Stomach (tissue), 9 donors: ENCODE results near the gene NKAIN2. TPM values are rescaled to one million over a fixed set of nuclear protein-coding genes. Genes with fewer than 3 reads are reported as not detected.

Experiments
- DNase-seq, 2 donors: peaks; one replicate each; pipeline versions ENCODE4 v3.0.0 to v3.0.0-alpha.2; 2013 to 2019
- H3K27ac ChIP-seq, 5 donors: fragments of 200-600 bp in 4 of 5; sonication (generic) in 4 of 5; one replicate each; pipeline ENCODE4 v1.5.1; 2013 to 2019; ENCODE audit warnings: mild to moderate bottlenecking in 1 of 5, moderate library complexity in 1 of 5
- H3K27me3 ChIP-seq, 3 donors: fragments of 200-600 bp; sonication (generic); one replicate each; pipeline ENCODE4 v1.5.1; 2017 to 2019; ENCODE audit warnings: mixed run types in 1 of 3
- H3K36me3 ChIP-seq, 4 donors: fragments of 200-600 bp; sonication (generic); 1 replicate in 3 of 4; 2 replicates in 1 of 4; pipeline ENCODE4 v1.5.1; 2016 to 2019
- H3K4me1 ChIP-seq, 4 donors: fragments of 200-600 bp; sonication (generic); one replicate each; pipeline ENCODE4 v1.5.1; 2016 to 2019
- H3K4me3 ChIP-seq, 4 donors: fragments of 200-600 bp; sonication (generic) in 3 of 4; one replicate each; pipeline ENCODE4 v1.5.1; 2016 to 2019; ENCODE audit warnings: mild to moderate bottlenecking in 1 of 4
- H3K9me3 ChIP-seq, 4 donors: fragments of 200-600 bp; sonication (generic); one replicate each; pipeline ENCODE4 v1.5.1; 2016 to 2019
- CTCF ChIP-seq, 7 experiments: fragments of 450-650 bp in 4 of 7; fragments of 200-600 bp in 3 of 7; sonication (generic) in 3 of 7; IDR thresholded peaks; one replicate each; pipeline ENCODE4 v1.5.1; 2016 to 2019; ENCODE audit warnings: antibody characterized with exemption in 7 of 7, control low read depth in 2 of 7, mild to moderate bottlenecking in 1 of 7
- EP300 ChIP-seq: sonication (generic); formaldehyde crosslinking; IDR thresholded peaks from one replicate; pipeline ENCODE4 v1.6.1; 2017; ENCODE audit warnings: antibody characterized with exemption
- POLR2A ChIP-seq, 4 donors: fragments of 450-650 bp; IDR thresholded peaks; one replicate each; pipeline ENCODE4 v1.6.1; 2016; ENCODE audit warnings: antibody characterized with exemption in 4 of 4, control low read depth in 2 of 4, mild to moderate bottlenecking in 1 of 4, moderate library complexity in 1 of 4
- POLR2AphosphoS5 ChIP-seq, 3 donors: sonication (generic); formaldehyde crosslinking; IDR thresholded peaks; one replicate each; pipeline ENCODE4 v1.6.1; 2016; ENCODE audit warnings: antibody characterized with exemption in 3 of 3
- WGBS, 5 donors: extraction: QIAGEN DNeasy Blood & Tissue Kit in 3 of 5; methylation state at CpG; one replicate each; pipeline versions ENCODE4 v1.1.5 to v1.1.7; 2013 to 2018; 5-methylcytosine and 5-hydroxymethylcytosine counted together
- intact Hi-C: fragments of 100-400 bp; cut with DNase I; formaldehyde crosslinking; loops from one replicate; pipeline ENCODE4 v1.15.1; 2023; ENCODE audit warnings: low total_unique reads
- polyA plus RNA-seq, 3 donors: library from polyadenylated mRNA; stranded (reverse); fragments of 200-250 nt; gene quantifications; one replicate each; pipeline ENCODE4 v1.2.3, GENCODE V29; 2013
- total RNA-seq, 5 donors: library from RNA; depleted of rRNA; stranded (reverse); fragments of >200 nt; gene quantifications; one replicate each; pipeline versions ENCODE4 v1.1.0 to v1.2.3, GENCODE V29; 2014 to 2016
- donor health status: healthy with polysubstance abuse.
- donor health status: Bipolar disorder and iron deficiency.
- donor health status: healthy.

The NKAIN2 gene
- total and polyA plus RNA-seq, 8 donors = 0.13 to 9.6 (median 1.5) TPM; not detected in 5

- H3K4me1 ChIP-seq = no peaks in the 10 kb centered on the region
- no peak overlapping the region for H3K4me3 ChIP-seq
- DNase-seq = no peak
- H3K27ac ChIP-seq = no peak overlapping the region
- H3K27me3 ChIP-seq = no peaks in the 10 kb centered on the region
- 62 to 81% (median 67%) methylated on average over 2 of the region's 2 CpGs for WGBS, 5 donors
- no peaks in the 10 kb centered on the region for H3K9me3 ChIP-seq
- H3K36me3 ChIP-seq = no peaks in the 10 kb centered on the region
- intact Hi-C loops = no loop called here
- TF ChIP-seq CTCF (IDR thresholded peaks at IDR 0.05) = no peak
- no peak for TF ChIP-seq POLR2AphosphoS5 (IDR thresholded peaks at IDR 0.05)
- no peak for TF ChIP-seq POLR2A (IDR thresholded peaks at IDR 0.05)
- TF ChIP-seq EP300 = no peak
These were observed 76.1 kb downstream of the NKAIN2 start for GRCh38 chr6:123879749-123880148.

- H3K27me3 ChIP-seq = no peaks in the 10 kb centered on the region
- H3K9me3 ChIP-seq = no peaks in the 10 kb centered on the region
- H3K36me3 ChIP-seq = no peaks in the 10 kb centered on the region
- no peak overlapping the region for H3K27ac ChIP-seq
- no peak overlapping the region for H3K4me3 ChIP-seq
- no peaks in the 10 kb centered on the region for H3K4me1 ChIP-seq
- WGBS, 5 donors = 47 to 68% (median 64%) methylated on average over 5 of the region's 5 CpGs
- peak in 1 of 2 donors; percentile 11 for DNase-seq
- no peak for TF ChIP-seq CTCF (IDR thresholded peaks at IDR 0.05)
- TF ChIP-seq POLR2AphosphoS5 (IDR thresholded peaks at IDR 0.05) = no peak
- TF ChIP-seq EP300 = no peak
- no peak for TF ChIP-seq POLR2A (IDR thresholded peaks at IDR 0.05)
- intact Hi-C loops = no loop called here
These were observed 85.3 kb downstream of the NKAIN2 start for GRCh38 chr6:123888771-123889513.

- Histone ChIP-seq H3K9me3 (no peaks in the 10 kb centered on the region), H3K27me3 (no peaks in the 10 kb centered on the region), H3K27ac (no peak overlapping the region), H3K4me3 (no peak overlapping the region), H3K4me1 (no peaks in the 10 kb centered on the region), H3K36me3 (no peaks in the 10 kb centered on the region)
- 58 to 71% (median 68%) methylated on average over 1 of the region's 1 CpG for WGBS, 5 donors
- DNase-seq = no peak
- TF ChIP-seq CTCF (IDR thresholded peaks at IDR 0.05) = no peak
- no peak for TF ChIP-seq POLR2AphosphoS5 (IDR thresholded peaks at IDR 0.05)
- TF ChIP-seq POLR2A (IDR thresholded peaks at IDR 0.05) = no peak
- no peak for TF ChIP-seq EP300
- intact Hi-C loops = no loop called here
These were observed 91.7 kb downstream of the NKAIN2 start for GRCh38 chr6:123895346-123895745.

- intact Hi-C loops = no loop called here
- WGBS, 5 donors = 83 to 91% (median 87%) methylated on average over 6 of the region's 6 CpGs
- no peaks in the 10 kb centered on the region for H3K36me3 ChIP-seq
- no peak for DNase-seq
- no peak for TF ChIP-seq CTCF (IDR thresholded peaks at IDR 0.05)
- TF ChIP-seq POLR2A (IDR thresholded peaks at IDR 0.05) = no peak
- TF ChIP-seq EP300 = no peak
- no peak for TF ChIP-seq POLR2AphosphoS5 (IDR thresholded peaks at IDR 0.05)
- H3K4me3 ChIP-seq = no peak overlapping the region
- H3K9me3 ChIP-seq = no peaks in the 10 kb centered on the region
- no peak overlapping the region for H3K27ac ChIP-seq
- no peaks in the 10 kb centered on the region for H3K4me1 ChIP-seq
- H3K27me3 ChIP-seq = no peaks in the 10 kb centered on the region
These were observed 92.1 kb downstream of the NKAIN2 start for GRCh38 chr6:123895806-123896205.
